ENCODE measurements around the gene ADCYAP1R1.

DNA sequence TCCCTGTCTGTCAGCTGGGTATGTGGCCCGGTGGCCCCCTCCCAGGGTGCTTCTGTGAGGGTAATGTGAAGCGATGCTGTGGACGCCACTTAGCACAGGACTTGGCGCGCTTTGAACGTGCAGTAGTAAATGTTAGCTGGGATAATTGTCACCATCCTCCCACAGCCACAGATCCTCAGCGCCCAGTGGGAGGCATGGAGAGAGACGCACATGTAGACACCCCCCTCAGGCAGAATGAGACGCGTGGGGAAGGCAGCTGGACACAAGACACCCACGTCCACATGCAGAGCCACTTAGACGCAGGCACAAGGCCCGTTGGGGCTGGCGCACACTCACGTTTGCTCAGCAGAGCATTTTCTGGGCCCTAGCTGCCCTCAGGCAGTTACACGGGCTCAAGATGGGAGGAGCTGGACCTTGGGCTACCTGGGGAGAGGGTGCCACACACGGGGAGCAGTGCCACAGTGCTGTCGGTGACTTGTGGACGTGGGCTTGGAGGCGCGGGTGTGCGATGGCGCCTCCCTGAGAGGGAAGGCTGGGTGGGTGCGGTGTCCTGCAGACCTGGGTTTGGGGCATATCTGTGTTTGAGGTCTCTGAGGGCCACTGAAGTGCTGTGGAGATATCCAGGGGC lies 26.4 kb downstream of the ADCYAP1R1 start:
- TF ChIP-seq POLR2AphosphoS5 (IDR thresholded peaks at IDR 0.05) (no peak), CTCF (IDR thresholded peaks at IDR 0.05; ENCODE audit: poor library complexity, severe bottlenecking) (no peak), SMC3 (conservative IDR thresholded peaks at IDR 0.05; ENCODE audit: poor library complexity) (no peak), REST (IDR thresholded peaks at IDR 0.05; ENCODE audit: borderline replicate concordance) (no peak), MXI1 (conservative IDR thresholded peaks at IDR 0.05; ENCODE audit: poor library complexity, severe bottlenecking) (no peak)

All from neural cell (in vitro differentiated cells).